IMR-90 (cell line): ENCODE measurements around the gene DCP1A. TPM values are rescaled to one million over a fixed set of nuclear protein-coding genes. Genes with fewer than 3 reads are reported as not detected.

Source experiments
- ATAC-seq: fragments of 200-7000 bp; cut with Tn5 transposase; 2 replicates; pipeline ENCODE4 v1.9.1; 2020; ENCODE audit warnings: low read depth, mild to moderate bottlenecking, moderate library complexity
- BruUV-seq: library from RNA; stranded (reverse); fragments of 400-500 nt; replicated peaks from 2 replicates; lab custom pipeline; 2021; lab: Mats Ljungman, UMichigan
- CTCF ChIA-PET: fragments of 300-600 bp; formaldehyde crosslinking; extraction: SDS; loops from one replicate; lab custom pipeline; 2021; ENCODE audit warnings: antibody characterized with exemption; lab: Yijun Ruan, JAX
- POLR2A ChIA-PET: fragments of 300-600 bp; sonication (Branson Sonifier 250); formaldehyde crosslinking; loops from one replicate; lab custom pipeline; 2022; ENCODE audit warnings: antibody characterized with exemption; ENCODE audit not compliant: unreplicated experiment; lab: Charles Lee
- DNase-seq: peaks from one replicate; pipeline ENCODE4 v3.0.0; 2013
- H2AFZ ChIP-seq: replicated peaks from 2 replicates; pipeline ENCODE3; 2013; ENCODE audit warnings: low read length, mild to moderate bottlenecking; ENCODE audit not compliant: poor library complexity
- H2AK5ac ChIP-seq: 2 replicates; pipeline ENCODE4 v1.6.1; 2013; ENCODE audit warnings: low read depth, low read length, inconsistent platforms
- H2AK9ac ChIP-seq: replicated peaks from 2 replicates; pipeline ENCODE3; 2013; ENCODE audit warnings: mild to moderate bottlenecking, low read depth, low read length, moderate library complexity; ENCODE audit not compliant: poor library complexity
- H2BK120ac ChIP-seq: 2 replicates; pipeline ENCODE4 v1.6.1; 2013; ENCODE audit warnings: low read depth, low read length, inconsistent platforms
- H2BK15ac ChIP-seq: 3 replicates; pipeline ENCODE4 v1.6.1; 2013; ENCODE audit warnings: low read depth, low read length, inconsistent platforms
- H2BK20ac ChIP-seq: 2 replicates; pipeline ENCODE4 v1.6.1; 2013; ENCODE audit warnings: low read depth, mild to moderate bottlenecking, inconsistent platforms, low read length, moderate library complexity
- H2BK5ac ChIP-seq: 2 replicates; pipeline ENCODE4 v1.6.1; 2013; ENCODE audit warnings: mild to moderate bottlenecking, low read depth, low read length, inconsistent platforms; ENCODE audit not compliant: poor library complexity, severe bottlenecking
- H3K14ac ChIP-seq: replicated peaks from 2 replicates; pipeline ENCODE4 v1.6.1; 2013; ENCODE audit warnings: low read depth, low read length, inconsistent platforms
- H3K18ac ChIP-seq: 2 replicates; pipeline ENCODE4 v1.6.1; 2013; ENCODE audit warnings: low read depth, low read length, control low read depth
- H3K23ac ChIP-seq: 2 replicates; pipeline ENCODE4 v1.6.1; 2013; ENCODE audit warnings: low read depth, low read length, inconsistent platforms
- H3K27ac ChIP-seq: 2 replicates; pipeline ENCODE4 v1.5.1; 2013; ENCODE audit warnings: mild to moderate bottlenecking, control low read depth, low read length; ENCODE audit not compliant: insufficient read depth
- H3K27me3 ChIP-seq: 2 replicates; pipeline ENCODE4 v1.6.1; 2013; ENCODE audit warnings: low read length; ENCODE audit not compliant: control insufficient read depth, insufficient read depth
- H3K36me3 ChIP-seq: 2 replicates; pipeline ENCODE4 v1.6.1; 2013; ENCODE audit warnings: low read length, mixed read lengths; ENCODE audit not compliant: control insufficient read depth, insufficient read depth
- H3K4ac ChIP-seq: 2 replicates; pipeline ENCODE4 v1.6.1; 2013; ENCODE audit warnings: low read depth, low read length, inconsistent platforms
- H3K4me1 ChIP-seq: 2 replicates; pipeline ENCODE4 v1.6.1; 2013; ENCODE audit warnings: low read length, mixed read lengths; ENCODE audit not compliant: control insufficient read depth, insufficient read depth
- H3K4me2 ChIP-seq: 2 replicates; pipeline ENCODE4 v1.6.1; 2013; ENCODE audit warnings: low read depth, mild to moderate bottlenecking, control low read depth, low read length, moderate library complexity
- H3K4me3 ChIP-seq: 2 replicates; pipeline ENCODE4 v1.5.1; 2013; ENCODE audit warnings: low read depth, mild to moderate bottlenecking, control low read depth, low read length, moderate library complexity; ENCODE audit not compliant: insufficient read depth
- H3K56ac ChIP-seq: 2 replicates; pipeline ENCODE4 v1.6.1; 2013; ENCODE audit warnings: low read length, inconsistent platforms; ENCODE audit not compliant: insufficient read depth; ENCODE audit errors: extremely low read depth
- H3K79me1 ChIP-seq, 2 experiments: 2 replicates each; pipeline ENCODE4 v1.6.1; 2013; ENCODE audit warnings: low read length in 2 of 2, inconsistent platforms in 1 of 2, low read depth in 1 of 2
- H3K9ac ChIP-seq: 2 replicates; pipeline ENCODE4 v1.6.1; 2013; ENCODE audit warnings: low read depth, low read length, control low read depth
- H3K9me1 ChIP-seq: 2 replicates; pipeline ENCODE4 v1.6.1; 2013; ENCODE audit warnings: low read length, inconsistent platforms; ENCODE audit not compliant: insufficient read depth
- H3K9me3 ChIP-seq: 2 replicates; pipeline ENCODE4 v1.6.1; 2013; ENCODE audit warnings: low read length; ENCODE audit not compliant: control insufficient read depth, insufficient read depth
- H4K20me1 ChIP-seq: 2 replicates; pipeline ENCODE4 v1.6.1; 2013; ENCODE audit warnings: low read length, inconsistent platforms; ENCODE audit not compliant: insufficient read depth
- H4K5ac ChIP-seq: 2 replicates; pipeline ENCODE4 v1.6.1; 2013; ENCODE audit warnings: mild to moderate bottlenecking, low read depth, low read length, control low read depth
- H4K8ac ChIP-seq, 2 experiments: 2 replicates each; pipeline ENCODE4 v1.6.1; 2013; ENCODE audit warnings: low read depth in 2 of 2, low read length in 2 of 2, control low read depth in 1 of 2, inconsistent platforms in 1 of 2
- H4K91ac ChIP-seq: 2 replicates; pipeline ENCODE4 v1.6.1; 2013; ENCODE audit warnings: low read depth, low read length, inconsistent platforms; ENCODE audit not compliant: insufficient read depth
- MAZ ChIP-seq: IDR thresholded peaks from 2 replicates; pipeline ENCODE4 v1.6.1; 2012; ENCODE audit warnings: low read depth, mild to moderate bottlenecking, low read length, improper control_type of control experiment, moderate library complexity, borderline replicate concordance
- MXI1 ChIP-seq: IDR thresholded peaks from 2 replicates; pipeline ENCODE4 v1.6.1; 2012; ENCODE audit warnings: low read depth, mild to moderate bottlenecking, low read length, moderate library complexity, borderline replicate concordance
- WGBS, 2 experiments: methylation state at CpG; one replicate each; pipeline versions ENCODE4 v1.1.5 to v1.1.7; 2013; ENCODE audit warnings: missing lambda C conversion rate in 2 of 2; ENCODE audit not compliant: insufficient read length in 1 of 2; ENCODE audit errors: extremely low coverage in 2 of 2; 5-methylcytosine and 5-hydroxymethylcytosine counted together
- dilution Hi-C: fragments of 300-500 bp; cut with HindIII; formaldehyde crosslinking; loops from one replicate; pipeline ENCODE4 v1.14.3; 2018; ENCODE audit warnings: low sequenced_read_pairs; ENCODE audit not compliant: unreplicated experiment
- in situ Hi-C: fragments of 300-500 bp; cut with MboI; formaldehyde crosslinking; loops from 3 replicates; pipeline ENCODE4 v1.14.3; 2019; ENCODE audit warnings: low sequenced_read_pairs, inconsistent platforms, mixed read lengths
- intact Hi-C: fragments of 100-400 bp; cut with micrococcal nuclease; formaldehyde crosslinking; loops from 2 replicates; pipeline ENCODE4 v1.10.0; 2022
- polyA plus RNA-seq, 3 experiments: library from polyadenylated mRNA; depleted of rRNA; stranded (reverse); fragments of >200 nt; gene quantifications; 2 replicates each; pipeline ENCODE4 v1.2.3, GENCODE V29; 2012; ENCODE audit warnings: low replicate concordance in 1 of 3
- total RNA-seq: library from RNA; depleted of rRNA; stranded (reverse); fragments of >200 nt; gene quantifications from 2 replicates; pipeline ENCODE4 v1.2.3, GENCODE V29; 2012

DCP1A gene
- total and polyA plus RNA-seq, 2 of the 4 experiments (the other 2 are of a cell fraction), result 13.2 to 30.1 TPM

GRCh38 chr3:53255423-53255774, 91.9 kb downstream of the DCP1A start:
- H3K4ac ChIP-seq, result peak overlapping the region; percentile 52
- H3K9me1 ChIP-seq, result peaks cover 23% of the 10 kb centered on the region
- H3K79me1 ChIP-seq, result peaks cover 0 to 36% of the 10 kb centered on the region in 2 experiments; a peak in 3 of 4 replicates
- no peak overlapping the region for H2BK20ac ChIP-seq
- peak overlapping the region; percentile 97 for H3K4me2 ChIP-seq
- 0 out of 2 replicates have a peak overlapping the region, but pooled peaks have one; percentile 38 for H3K56ac ChIP-seq
- peaks cover 13% of the 10 kb centered on the region for H3K4me1 ChIP-seq
- no peak for DNase-seq
- peak overlapping the region; percentile 93 for H3K9ac ChIP-seq
- H2BK15ac ChIP-seq, result no peak overlapping the region
- H4K20me1 ChIP-seq, result peaks cover 54% of the 10 kb centered on the region
- H3K27me3 ChIP-seq, result no peaks in the 10 kb centered on the region
- WGBS, 2 experiments, result 0% methylated on average over 35 of the region's 44 CpGs; no CpG with 5 or more reads in 1 of the 2 experiments
- no peaks in the 10 kb centered on the region for H3K9me3 ChIP-seq
- in situ Hi-C loops (no loop called here), intact Hi-C loops (loop anchor here (2.0 kb wide), 1 partner anchor 17 kb away; no protein-coding TSS in a partner anchor), dilution Hi-C loops (no loop called here)
- H2BK5ac ChIP-seq, result peak overlapping the region; percentile 82
- H4K5ac ChIP-seq, result no peak overlapping the region
- peak overlapping the region; percentile 95 for H3K4me3 ChIP-seq
- H3K14ac ChIP-seq, result peak overlapping the region; percentile 86
- no peak overlapping the region for H3K18ac ChIP-seq
- TF ChIP-seq MAZ (no peak), MXI1 (peak; percentile 15)
- ATAC-seq, result peak; percentile 42
- H2AFZ ChIP-seq, result peak overlapping the region; percentile 83
- H2AK9ac ChIP-seq, result peak overlapping the region; percentile 98
- H3K23ac ChIP-seq, result peak overlapping the region; percentile 13; the same call in 1 of the 2 replicates
- H4K91ac ChIP-seq, result no peak overlapping the region
- CTCF ChIA-PET, result interaction anchor here (0.9 kb wide), 1 partner anchor 35 kb away, joined by 3 read pairs; no protein-coding TSS in a partner anchor
- H4K8ac ChIP-seq, result no peak overlapping the region; a peak in 1 of 4 replicates
- H2BK120ac ChIP-seq, result 0 out of 2 replicates have a peak overlapping the region, but pooled peaks have one; percentile 22
- peaks cover 8% of the 10 kb centered on the region; the same call in 1 of the 2 replicates for H3K36me3 ChIP-seq
- 0 out of 2 replicates have a peak overlapping the region, but pooled peaks have one; percentile 66 for H2AK5ac ChIP-seq
- BruUV-seq, result no TSS peak
- peak overlapping the region; percentile 92 for H3K27ac ChIP-seq
- POLR2A ChIA-PET, result interaction anchor here (0.9 kb wide), 1 partner anchor 9 kb away, joined by 4 read pairs; no protein-coding TSS in a partner anchor
